GM12878 (cell line): ENCODE data around the gene S1PR3. TPM values are rescaled to one million over a fixed set of nuclear protein-coding genes. Genes with fewer than 3 reads are reported as not detected.

Source experiments
- ATAC-seq: fragments of 200-7000 bp; cut with Tn5 transposase; 3 replicates; pipeline ENCODE4 v1.9.1; 2020; ENCODE audit warnings: mild to moderate bottlenecking, moderate library complexity
- BruUV-seq: library from RNA; stranded (reverse); fragments of 400-500 nt; replicated peaks from 2 replicates; lab custom pipeline; 2021; lab: Mats Ljungman, UMichigan
- CTCF ChIA-PET: fragments of 300-600 bp; sonication (Branson Sonifier 250); formaldehyde crosslinking; extraction: SDS; loops from one replicate; lab custom pipeline; 2021; ENCODE audit warnings: inconsistent platforms; lab: Yijun Ruan, JAX
- POLR2A ChIA-PET: fragments of 350-600 bp; formaldehyde crosslinking; extraction: SDS; loops from one replicate; lab custom pipeline; 2021; ENCODE audit warnings: inconsistent platforms; lab: Charles Lee
- RAD21 ChIA-PET: fragments of 300-600 bp; sonication (Branson Sonifier 250); formaldehyde crosslinking; loops from one replicate; lab custom pipeline; 2023; ENCODE audit warnings: antibody characterized with exemption; ENCODE audit not compliant: unreplicated experiment; lab: Charles Lee
- SMC1A ChIA-PET: fragments of 300-600 bp; sonication (Branson Sonifier 250); formaldehyde crosslinking; loops from one replicate; lab custom pipeline; 2023; ENCODE audit not compliant: unreplicated experiment, uncharacterized antibody; lab: Charles Lee
- DNase-seq: peaks from one replicate; pipeline ENCODE4 v3.0.0-alpha.2; 2011; ENCODE audit warnings: low read depth, low spot score
- FAIRE-seq: peaks from 3 replicates; lab custom pipeline; 2011; peaks lifted over from hg19 to GRCh38; lab: Jason Lieb, UNC
- H2AFZ ChIP-seq: 2 replicates; pipeline ENCODE4 v1.6.0; 2011; ENCODE audit warnings: low read depth, low read length, control low read depth; ENCODE audit not compliant: control insufficient read depth
- H3K27ac ChIP-seq: 2 replicates; pipeline ENCODE4 v1.5.1; 2011; ENCODE audit warnings: control low read depth; ENCODE audit not compliant: control insufficient read depth, insufficient read depth
- H3K27me3 ChIP-seq, 2 experiments: replicated peaks in 1 of 2; 2 replicates each; pipeline versions ENCODE4 v1.6.0 to v1.6.1; 2011; ENCODE audit warnings: low read length in 1 of 2; ENCODE audit not compliant: control insufficient read depth in 2 of 2, insufficient read depth in 2 of 2
- H3K36me3 ChIP-seq, 2 experiments: 2 replicates each; pipeline ENCODE4 v1.5.1; 2011; ENCODE audit warnings: low read length in 1 of 2; ENCODE audit not compliant: control insufficient read depth in 2 of 2, insufficient read depth in 2 of 2
- H3K4me1 ChIP-seq: 2 replicates; pipeline ENCODE4 v1.6.1; 2011; ENCODE audit warnings: mild to moderate bottlenecking, low read length, moderate library complexity, mixed read lengths; ENCODE audit not compliant: control insufficient read depth, insufficient read depth
- H3K4me2 ChIP-seq: 2 replicates; pipeline ENCODE4 v1.6.0; 2011; ENCODE audit warnings: control low read depth; ENCODE audit not compliant: control insufficient read depth, insufficient read depth
- H3K4me3 ChIP-seq: fragments of 200-600 bp; sonication (generic); 2 replicates; pipeline ENCODE4 v1.5.1; 2016
- H3K79me2 ChIP-seq: 2 replicates; pipeline ENCODE4 v1.6.0; 2011; ENCODE audit warnings: low read length; ENCODE audit not compliant: control insufficient read depth, insufficient read depth
- H3K9ac ChIP-seq: 2 replicates; pipeline ENCODE4 v1.8.0; 2011; ENCODE audit warnings: low read length, control low read depth, mixed read lengths; ENCODE audit not compliant: control insufficient read depth, insufficient read depth
- H3K9me3 ChIP-seq: replicated peaks from 3 replicates; pipeline ENCODE4 v1.5.1; 2011; ENCODE audit warnings: mild to moderate bottlenecking, low read length; ENCODE audit not compliant: control insufficient read depth, insufficient read depth
- H4K20me1 ChIP-seq: 2 replicates; pipeline ENCODE4 v1.6.0; 2011; ENCODE audit not compliant: control insufficient read depth, insufficient read depth
- IKZF1 ChIP-seq: fragments of 450-650 bp; conservative IDR thresholded peaks from 2 replicates; pipeline ENCODE4 v1.6.1; 2017; ENCODE audit warnings: antibody characterized with exemption, mild to moderate bottlenecking
- KAT2A ChIP-seq: conservative IDR thresholded peaks from 2 replicates; pipeline ENCODE4 v1.6.1; 2011; ENCODE audit warnings: low read depth, low read length; ENCODE audit not compliant: control insufficient read depth
- MTA2 ChIP-seq: fragments of 450-650 bp; IDR thresholded peaks from 2 replicates; pipeline ENCODE4 v1.6.1; 2016; ENCODE audit warnings: low read depth, mild to moderate bottlenecking, moderate library complexity
- RB1 ChIP-seq: fragments of 450-650 bp; formaldehyde crosslinking; IDR thresholded peaks from 2 replicates; pipeline ENCODE4 v1.6.1; 2017; ENCODE audit warnings: mild to moderate bottlenecking, borderline replicate concordance
- SMAD5 ChIP-seq: IDR thresholded peaks from 2 replicates; pipeline ENCODE4 v1.6.1; 2016; ENCODE audit warnings: antibody characterized with exemption, low read depth
- YY1 ChIP-seq: IDR thresholded peaks from 2 replicates; pipeline ENCODE4 v1.6.1; 2011; ENCODE audit warnings: low read depth, mild to moderate bottlenecking, low read length
- ZNF24 ChIP-seq: fragments of 450-650 bp; IDR thresholded peaks from 2 replicates; pipeline ENCODE4 v1.6.1; 2017; ENCODE audit warnings: antibody characterized with exemption, mild to moderate bottlenecking
- WGBS: methylation state at CpG from one replicate; pipeline ENCODE4 v1.1.6; 2016; ENCODE audit warnings: low lambda C conversion rate; ENCODE audit not compliant: insufficient replicate concordance, insufficient coverage; ENCODE audit errors: missing lambda C conversion rate; 5-methylcytosine and 5-hydroxymethylcytosine counted together
- in situ Hi-C: fragments of 300-500 bp; cut with MboI; formaldehyde crosslinking; loops from 9 replicates; pipeline ENCODE4 v1.14.3; 2018; ENCODE audit warnings: mixed read lengths
- intact Hi-C: fragments of 100-400 bp; cut with micrococcal nuclease; formaldehyde crosslinking; loops from one replicate; pipeline ENCODE4 v1.14.2; 2022; ENCODE audit not compliant: unreplicated experiment
- polyA plus RNA-seq, 11 experiments: library from polyadenylated mRNA; depleted of rRNA in 4 of 11; unstranded in 6 of 11; stranded (reverse) in 5 of 11; fragments of >200 nt; fragmentation: Nextera tagmentation in 4 of 11; fragmentation: Illumina TruSeq in 1 of 11; extraction: Ambion mirVana in 4 of 11; extraction: Trizol in 1 of 11; gene quantifications; 1 replicate in 1 of 11; 2 replicates in 10 of 11; pipeline versions ENCODE4 v1.2.1 to v1.2.3, GENCODE V29; 2011 to 2016; ENCODE audit warnings: inconsistent platforms in 2 of 11, missing spikeins in 2 of 11, low read depth in 1 of 11
- total RNA-seq, 4 experiments: library from RNA; depleted of rRNA in 3 of 4; stranded (reverse); fragments of >200 nt in 3 of 4; fragmentation: Illumina TruSeq in 1 of 4; extraction: Trizol in 1 of 4; gene quantifications; 2 replicates each; pipeline versions ENCODE4 v1.2.1 to v1.2.3, GENCODE V29; 2013 to 2021
- TF ChIP-seq, protein P1 (sequence below): fragments of 450-650 bp; IDR thresholded peaks from 2 replicates; pipeline ENCODE4 v1.6.1; 2014; ENCODE audit warnings: mild to moderate bottlenecking

Gene S1PR3
- total and polyA plus RNA-seq, 10 of the 15 experiments (the other 5 are each of a cell fraction or from before 2014, with no cell fraction given), result 0.01 to 0.18 (median 0.01) TPM; not detected in 7

DNA sequence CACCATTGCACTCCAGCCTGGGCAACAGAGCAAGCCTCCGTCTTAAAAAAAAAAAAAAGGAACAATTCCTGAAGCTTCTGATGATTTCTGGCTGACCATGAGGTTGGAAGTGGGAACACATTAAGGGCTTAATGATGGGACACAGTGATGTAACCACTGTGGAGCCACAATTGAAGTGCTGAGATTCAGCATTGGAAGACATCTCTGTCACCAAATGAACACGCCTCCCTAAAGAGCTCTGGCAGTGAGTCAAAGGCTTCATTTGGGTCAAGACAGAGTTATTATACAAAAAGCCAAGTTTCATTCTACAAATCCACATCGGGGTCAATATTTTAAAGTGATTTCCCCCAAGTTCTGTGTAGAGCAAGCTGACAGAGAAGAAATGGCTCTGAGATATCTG lies 4.5 kb upstream of the S1PR3 start:
- peaks cover 0 to 1% of the 10 kb centered on the region in 2 experiments; a peak in 2 of 4 replicates for H3K27me3 ChIP-seq
- intact Hi-C loops, result no loop called here
- no peaks in the 10 kb centered on the region for H3K79me2 ChIP-seq
- WGBS, result 7% methylated on average over 3 of the region's 3 CpGs
- no peaks in the 10 kb centered on the region for H3K36me3 ChIP-seq
- no peak for DNase-seq
- SMC1A ChIA-PET, result interaction anchor here (0.6 kb wide), 1 partner anchor 22 kb away, joined by 3 read pairs; no protein-coding TSS in a partner anchor
- H3K27ac ChIP-seq, result no peak overlapping the region
- no peak overlapping the region for H3K4me3 ChIP-seq
- H3K9ac ChIP-seq, result no peak overlapping the region
- POLR2A ChIA-PET, result no interaction called here
- no TSS peak for BruUV-seq
- ATAC-seq, result no peak
- no peak overlapping the region for H2AFZ ChIP-seq
- no peaks in the 10 kb centered on the region for H3K9me3 ChIP-seq
- no peak overlapping the region for H3K4me2 ChIP-seq
- RAD21 ChIA-PET, result no interaction called here
- TF ChIP-seq YY1 (no peak), RB1 (no peak), SMAD5 (no peak), ZNF24 (no peak), KAT2A (no peak), IKZF1 (no peak), MTA2 (no peak)
- TF ChIP-seq, protein P1, sequence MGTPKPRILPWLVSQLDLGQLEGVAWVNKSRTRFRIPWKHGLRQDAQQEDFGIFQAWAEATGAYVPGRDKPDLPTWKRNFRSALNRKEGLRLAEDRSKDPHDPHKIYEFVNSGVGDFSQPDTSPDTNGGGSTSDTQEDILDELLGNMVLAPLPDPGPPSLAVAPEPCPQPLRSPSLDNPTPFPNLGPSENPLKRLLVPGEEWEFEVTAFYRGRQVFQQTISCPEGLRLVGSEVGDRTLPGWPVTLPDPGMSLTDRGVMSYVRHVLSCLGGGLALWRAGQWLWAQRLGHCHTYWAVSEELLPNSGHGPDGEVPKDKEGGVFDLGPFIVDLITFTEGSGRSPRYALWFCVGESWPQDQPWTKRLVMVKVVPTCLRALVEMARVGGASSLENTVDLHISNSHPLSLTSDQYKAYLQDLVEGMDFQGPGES, result no peak
- in situ Hi-C loops, result no loop called here
- no peaks in the 10 kb centered on the region for H4K20me1 ChIP-seq
- no peak for FAIRE-seq
- no peaks in the 10 kb centered on the region; the same call in 1 of the 2 replicates for H3K4me1 ChIP-seq
- CTCF ChIA-PET, result no interaction called here
